Stomach (tissue), 9 donors: Measurements from ENCODE around the gene FIGN. TPM values are rescaled to one million over a fixed set of nuclear protein-coding genes. Genes with fewer than 3 reads are reported as not detected.

ENCODE experiments used
- DNase-seq, 2 donors: peaks; one replicate each; pipeline versions ENCODE4 v3.0.0 to v3.0.0-alpha.2; 2013 to 2019
- H3K27ac ChIP-seq, 5 donors: fragments of 200-600 bp in 4 of 5; sonication (generic) in 4 of 5; one replicate each; pipeline ENCODE4 v1.5.1; 2013 to 2019; ENCODE audit warnings: mild to moderate bottlenecking in 1 of 5, moderate library complexity in 1 of 5
- H3K27me3 ChIP-seq, 3 donors: fragments of 200-600 bp; sonication (generic); one replicate each; pipeline ENCODE4 v1.5.1; 2017 to 2019; ENCODE audit warnings: mixed run types in 1 of 3
- H3K36me3 ChIP-seq, 4 donors: fragments of 200-600 bp; sonication (generic); 1 replicate in 3 of 4; 2 replicates in 1 of 4; pipeline ENCODE4 v1.5.1; 2016 to 2019
- H3K4me1 ChIP-seq, 4 donors: fragments of 200-600 bp; sonication (generic); one replicate each; pipeline ENCODE4 v1.5.1; 2016 to 2019
- H3K4me3 ChIP-seq, 4 donors: fragments of 200-600 bp; sonication (generic) in 3 of 4; one replicate each; pipeline ENCODE4 v1.5.1; 2016 to 2019; ENCODE audit warnings: mild to moderate bottlenecking in 1 of 4
- H3K9me3 ChIP-seq, 4 donors: fragments of 200-600 bp; sonication (generic); one replicate each; pipeline ENCODE4 v1.5.1; 2016 to 2019
- CTCF ChIP-seq, 7 experiments: fragments of 450-650 bp in 4 of 7; fragments of 200-600 bp in 3 of 7; sonication (generic) in 3 of 7; IDR thresholded peaks; one replicate each; pipeline ENCODE4 v1.5.1; 2016 to 2019; ENCODE audit warnings: antibody characterized with exemption in 7 of 7, control low read depth in 2 of 7, mild to moderate bottlenecking in 1 of 7
- EP300 ChIP-seq: sonication (generic); formaldehyde crosslinking; IDR thresholded peaks from one replicate; pipeline ENCODE4 v1.6.1; 2017; ENCODE audit warnings: antibody characterized with exemption
- POLR2A ChIP-seq, 4 donors: fragments of 450-650 bp; IDR thresholded peaks; one replicate each; pipeline ENCODE4 v1.6.1; 2016; ENCODE audit warnings: antibody characterized with exemption in 4 of 4, control low read depth in 2 of 4, mild to moderate bottlenecking in 1 of 4, moderate library complexity in 1 of 4
- POLR2AphosphoS5 ChIP-seq, 3 donors: sonication (generic); formaldehyde crosslinking; IDR thresholded peaks; one replicate each; pipeline ENCODE4 v1.6.1; 2016; ENCODE audit warnings: antibody characterized with exemption in 3 of 3
- WGBS, 5 donors: extraction: QIAGEN DNeasy Blood & Tissue Kit in 3 of 5; methylation state at CpG; one replicate each; pipeline versions ENCODE4 v1.1.5 to v1.1.7; 2013 to 2018; 5-methylcytosine and 5-hydroxymethylcytosine counted together
- intact Hi-C: fragments of 100-400 bp; cut with DNase I; formaldehyde crosslinking; loops from one replicate; pipeline ENCODE4 v1.15.1; 2023; ENCODE audit warnings: low total_unique reads
- polyA plus RNA-seq, 3 donors: library from polyadenylated mRNA; stranded (reverse); fragments of 200-250 nt; gene quantifications; one replicate each; pipeline ENCODE4 v1.2.3, GENCODE V29; 2013
- total RNA-seq, 5 donors: library from RNA; depleted of rRNA; stranded (reverse); fragments of >200 nt; gene quantifications; one replicate each; pipeline versions ENCODE4 v1.1.0 to v1.2.3, GENCODE V29; 2014 to 2016
- donor health status: healthy with polysubstance abuse.
- donor health status: Bipolar disorder and iron deficiency.
- donor health status: healthy.

The FIGN gene
- total and polyA plus RNA-seq, 8 donors: 0.33 to 8.9 (median 2.3) TPM

GRCh38 chr2:163681745-163682144 lies 54.1 kb downstream of the FIGN start:
- 73 to 87% (median 76%) methylated on average over 5 of the region's 5 CpGs for WGBS, 5 donors
- Histone ChIP-seq H3K36me3 (no peaks in the 10 kb centered on the region), H3K4me3 (no peak overlapping the region), H3K27ac (no peak overlapping the region), H3K4me1 (peaks cover 0 to 7% (median 0%) of the 10 kb centered on the region in 4 donors), H3K27me3 (no peaks in the 10 kb centered on the region), H3K9me3 (no peaks in the 10 kb centered on the region)
- no peak for TF ChIP-seq POLR2AphosphoS5 (IDR thresholded peaks at IDR 0.05)
- no peak for TF ChIP-seq EP300
- TF ChIP-seq CTCF (IDR thresholded peaks at IDR 0.05): no peak
- intact Hi-C loops: no loop called here
- DNase-seq: peak in 1 of 2 donors; percentile 61

- intact Hi-C loops: no loop called here
- H3K4me1 ChIP-seq: peaks cover 0 to 10% (median 0%) of the 10 kb centered on the region in 4 donors
- TF ChIP-seq CTCF (IDR thresholded peaks at IDR 0.05) (no peak), POLR2AphosphoS5 (IDR thresholded peaks at IDR 0.05) (no peak), EP300 (no peak), POLR2A (IDR thresholded peaks at IDR 0.05) (no peak)
- 90 to 95% (median 92%) methylated on average over 2 of the region's 2 CpGs for WGBS, 5 donors
- no peak overlapping the region for H3K4me3 ChIP-seq
- no peak overlapping the region for H3K27ac ChIP-seq
- H3K27me3 ChIP-seq: no peaks in the 10 kb centered on the region
- H3K9me3 ChIP-seq: no peaks in the 10 kb centered on the region
- peak in 1 of 2 donors; percentile 13 for DNase-seq
- H3K36me3 ChIP-seq: no peaks in the 10 kb centered on the region
Observed at GRCh38 chr2:163675388-163675787, 60.4 kb downstream of the FIGN start.

- Histone ChIP-seq H3K36me3 (no peaks in the 10 kb centered on the region), H3K4me1 (peaks cover 0 to 10% (median 0%) of the 10 kb centered on the region in 4 donors), H3K9me3 (no peaks in the 10 kb centered on the region), H3K4me3 (no peak overlapping the region), H3K27ac (no peak overlapping the region), H3K27me3 (no peaks in the 10 kb centered on the region)
- TF ChIP-seq POLR2A (IDR thresholded peaks at IDR 0.05): no peak
- no peak for TF ChIP-seq CTCF (IDR thresholded peaks at IDR 0.05)
- no peak for TF ChIP-seq POLR2AphosphoS5 (IDR thresholded peaks at IDR 0.05)
- TF ChIP-seq EP300: no peak
- 84 to 93% (median 89%) methylated on average over 2 of the region's 2 CpGs for WGBS, 5 donors
- DNase-seq: no peak
- intact Hi-C loops: no loop called here
Observed at GRCh38 chr2:163673522-163673921, 62.3 kb downstream of the FIGN start.

DNA sequence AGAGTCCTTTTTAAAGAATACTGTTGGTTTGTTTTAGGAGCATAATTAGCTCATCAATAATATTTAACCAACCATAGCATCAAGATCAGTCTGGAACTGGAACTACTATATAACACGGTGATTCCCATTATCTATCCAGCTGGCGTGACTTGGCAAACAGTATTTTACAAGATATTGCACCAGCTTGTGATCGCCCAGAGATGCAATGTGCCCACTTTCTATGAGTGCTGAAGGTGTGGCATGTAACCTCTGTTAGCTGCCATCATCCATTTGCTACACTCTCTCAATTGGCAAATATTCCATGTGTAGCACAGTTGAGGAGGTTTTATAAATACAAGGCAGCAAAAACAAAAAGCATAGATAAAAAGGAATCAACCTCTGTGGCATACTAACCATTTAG lies 64.9 kb downstream of the FIGN start:
- Histone ChIP-seq H3K9me3 (no peaks in the 10 kb centered on the region), H3K27ac (no peak overlapping the region), H3K27me3 (no peaks in the 10 kb centered on the region), H3K4me1 (peaks cover 0 to 25% (median 9%) of the 10 kb centered on the region in 4 donors), H3K36me3 (no peaks in the 10 kb centered on the region), H3K4me3 (no peak overlapping the region)
- intact Hi-C loops: no loop called here
- 68 to 91% (median 75%) methylated on average over 3 of the region's 3 CpGs for WGBS, 5 donors
- no peak for DNase-seq
- TF ChIP-seq CTCF (IDR thresholded peaks at IDR 0.05) (no peak), EP300 (no peak), POLR2AphosphoS5 (IDR thresholded peaks at IDR 0.05) (no peak), POLR2A (IDR thresholded peaks at IDR 0.05) (no peak)
